CD8-positive, alpha-beta memory T cell (primary cell): ENCODE results near the gene LCLAT1. TPM values are rescaled to one million over a fixed set of nuclear protein-coding genes. Genes with fewer than 3 reads are reported as not detected.
"Not testable (repeated sequence)": the region's sequence is repeated elsewhere in the genome, so short reads cannot be mapped to it uniquely, and the experiment has no call there.

Experiments
- CTCF ChIA-PET: fragments of 350-600 bp; sonication (Branson Sonifier 250); formaldehyde crosslinking; loops from one replicate; lab custom pipeline; 2021; ENCODE audit warnings: antibody characterized with exemption; lab: Charles Lee
- POLR2A ChIA-PET: fragments of 350-600 bp; sonication (Branson Sonifier 250); formaldehyde crosslinking; loops from one replicate; lab custom pipeline; 2021; ENCODE audit warnings: antibody characterized with exemption; lab: Charles Lee
- DNase-seq, 5 donors: peaks; one replicate each; pipeline versions ENCODE4 v3.0.0 to v3.0.0-alpha.2; 2020 to 2022; ENCODE audit warnings: mixed read lengths in 1 of 5
- H3K27ac ChIP-seq: one replicate; pipeline ENCODE4 v1.7.0; 2013; ENCODE audit warnings: low read depth, mild to moderate bottlenecking, low read length, moderate library complexity
- H3K27me3 ChIP-seq: 2 replicates; pipeline ENCODE4 v1.7.0; 2013; ENCODE audit warnings: low read length, mild to moderate bottlenecking; ENCODE audit not compliant: insufficient read depth, poor library complexity, severe bottlenecking
- H3K36me3 ChIP-seq: 2 replicates; pipeline ENCODE4 v1.7.0; 2013; ENCODE audit warnings: mild to moderate bottlenecking, low read length, moderate library complexity; ENCODE audit not compliant: insufficient read depth
- H3K4me1 ChIP-seq: 2 replicates; pipeline ENCODE4 v1.7.0; 2013; ENCODE audit warnings: mild to moderate bottlenecking, low read length, moderate library complexity; ENCODE audit not compliant: insufficient read depth
- H3K4me3 ChIP-seq: 2 replicates; pipeline ENCODE4 v1.7.0; 2013; ENCODE audit warnings: mild to moderate bottlenecking, low read length
- H3K9me3 ChIP-seq: 2 replicates; pipeline ENCODE4 v1.7.0; 2013; ENCODE audit warnings: mild to moderate bottlenecking, low read length
- H3K27ac Mint-ChIP-seq, 8 donors: one replicate each; pipeline ENCODE4 v1.8.0; 2020 to 2021; ENCODE audit warnings: mixed read lengths in 8 of 8, mild to moderate bottlenecking in 6 of 8, inconsistent platforms in 3 of 8, moderate library complexity in 3 of 8
- H3K27me3 Mint-ChIP-seq, 2 donors: one replicate each; pipeline ENCODE4 v1.8.0; 2020 to 2021; ENCODE audit warnings: mixed read lengths in 2 of 2, mild to moderate bottlenecking in 1 of 2, moderate library complexity in 1 of 2
- H3K36me3 Mint-ChIP-seq, 3 donors: one replicate each; pipeline ENCODE4 v1.8.0; 2020 to 2021; ENCODE audit warnings: mixed read lengths in 3 of 3, inconsistent platforms in 1 of 3, mild to moderate bottlenecking in 1 of 3
- H3K4me1 Mint-ChIP-seq, 3 donors: one replicate each; pipeline ENCODE4 v1.8.0; 2020 to 2021; ENCODE audit warnings: mixed read lengths in 3 of 3, inconsistent platforms in 1 of 3, mild to moderate bottlenecking in 1 of 3
- H3K4me3 Mint-ChIP-seq, 7 donors: one replicate each; pipeline ENCODE4 v1.8.0; 2020 to 2021; ENCODE audit warnings: mixed read lengths in 7 of 7, mild to moderate bottlenecking in 6 of 7, moderate library complexity in 4 of 7, inconsistent platforms in 2 of 7
- H3K9me3 Mint-ChIP-seq, 5 donors: one replicate each; pipeline ENCODE4 v1.8.0; 2020 to 2022; ENCODE audit warnings: mixed read lengths in 5 of 5, mild to moderate bottlenecking in 3 of 5, moderate library complexity in 2 of 5, inconsistent platforms in 1 of 5
- polyA plus RNA-seq: library from polyadenylated mRNA; unstranded; fragments of 300-500 nt; fragmentation: Illumina TruSeq; gene quantifications from one replicate; pipeline ENCODE4 v1.2.3, GENCODE V29; 2021
- total RNA-seq, 2 experiments: library from RNA; stranded (reverse); gene quantifications; one replicate each; pipeline ENCODE4 v1.2.3, GENCODE V29; 2021

LCLAT1 gene
- total and polyA plus RNA-seq, 3 experiments from 2014 or later: 18.0 to 31.0 (median 29.9) TPM

DNA sequence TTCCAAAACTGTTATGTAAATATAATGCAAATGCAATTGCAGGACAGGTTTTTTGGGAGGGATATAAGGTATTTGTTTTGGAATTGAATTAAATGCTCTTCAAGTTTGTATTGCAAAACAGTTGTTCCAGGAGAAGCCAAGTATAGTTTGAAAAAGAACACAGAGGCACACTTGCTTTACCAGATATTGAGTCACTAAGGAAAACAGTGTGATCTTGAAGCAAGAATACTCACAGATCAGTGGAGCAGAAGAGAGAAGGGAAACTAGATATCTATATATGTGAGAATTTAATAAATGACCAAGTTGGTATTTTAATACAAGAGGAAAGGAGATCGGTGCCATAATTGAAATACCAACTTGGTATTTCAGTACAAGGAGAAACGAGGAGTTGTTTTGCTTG, 181.3 kb downstream of the LCLAT1 start:
- H3K36me3 Mint-ChIP-seq: peaks cover 0 to 10% (median 0%) of the 10 kb centered on the region in 3 donors
- no peaks in the 10 kb centered on the region for H3K9me3 Mint-ChIP-seq
- H3K9me3 ChIP-seq: no peaks in the 10 kb centered on the region
- H3K4me1 Mint-ChIP-seq: peaks cover 12 to 37% (median 20%) of the 10 kb centered on the region in 3 donors
- no peak for DNase-seq
- H3K27ac ChIP-seq: no peak overlapping the region
- peaks cover 14% of the 10 kb centered on the region for H3K4me1 ChIP-seq
- CTCF ChIA-PET: no interaction called here
- H3K27me3 Mint-ChIP-seq: no peaks in the 10 kb centered on the region
- no peak overlapping the region for H3K4me3 Mint-ChIP-seq
- no peak overlapping the region for H3K27ac Mint-ChIP-seq
- no peaks in the 10 kb centered on the region for H3K36me3 ChIP-seq
- no peaks in the 10 kb centered on the region for H3K27me3 ChIP-seq
- POLR2A ChIA-PET: no interaction called here
- no peak overlapping the region for H3K4me3 ChIP-seq

GRCh38 chr2:30629866-30630265, 182.8 kb downstream of the LCLAT1 start:
- no peak for DNase-seq
- ChIA-PET POLR2A (no interaction called here), CTCF (no interaction called here)
- no peak overlapping the region for H3K4me3 ChIP-seq
- H3K4me1 Mint-ChIP-seq: peaks cover 12 to 36% (median 20%) of the 10 kb centered on the region in 3 donors
- peaks cover 0 to 4% (median 0%) of the 10 kb centered on the region in 3 donors for H3K36me3 Mint-ChIP-seq
- H3K9me3 ChIP-seq: no peaks in the 10 kb centered on the region
- no peaks in the 10 kb centered on the region for H3K27me3 Mint-ChIP-seq
- H3K36me3 ChIP-seq: no peaks in the 10 kb centered on the region
- no peaks in the 10 kb centered on the region for H3K27me3 ChIP-seq
- peaks cover 14% of the 10 kb centered on the region for H3K4me1 ChIP-seq
- H3K27ac ChIP-seq: no peak overlapping the region
- H3K27ac Mint-ChIP-seq: peak overlapping the region in 1 of 8 donors; percentile 45
- H3K9me3 Mint-ChIP-seq: no peaks in the 10 kb centered on the region
- no peak overlapping the region for H3K4me3 Mint-ChIP-seq

DNA sequence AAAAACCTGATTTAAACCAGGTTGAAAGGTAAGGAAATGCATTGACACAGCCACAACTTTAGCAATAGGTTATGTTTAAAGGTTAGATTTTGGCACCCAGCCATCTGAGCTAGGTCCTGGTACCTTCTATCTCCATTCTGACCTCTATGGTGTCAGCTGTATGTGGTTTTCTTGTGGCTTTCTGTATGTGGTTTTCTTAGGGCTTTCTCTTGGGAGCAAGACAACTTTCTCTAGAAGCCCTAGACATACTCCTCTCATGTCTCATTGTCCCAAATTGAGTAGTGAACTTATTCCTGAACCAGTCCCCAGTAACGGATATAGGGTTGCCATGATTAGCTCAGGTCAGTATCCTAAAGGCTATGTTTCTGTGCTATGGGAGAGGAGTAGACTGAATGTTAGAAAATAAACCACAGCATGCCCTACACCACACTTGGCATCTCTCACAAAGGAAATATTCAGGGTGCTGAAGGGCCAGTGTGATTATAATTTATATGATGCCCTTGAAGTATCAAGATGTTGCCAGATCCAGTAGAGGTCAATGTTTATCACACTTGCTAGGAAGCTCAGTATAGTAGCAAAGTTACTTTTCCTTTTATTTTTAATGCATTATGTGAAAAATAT, 184.1 kb downstream of the LCLAT1 start:
- DNase-seq: peak in 2 of 5 donors; percentile 6 to 18

DNA sequence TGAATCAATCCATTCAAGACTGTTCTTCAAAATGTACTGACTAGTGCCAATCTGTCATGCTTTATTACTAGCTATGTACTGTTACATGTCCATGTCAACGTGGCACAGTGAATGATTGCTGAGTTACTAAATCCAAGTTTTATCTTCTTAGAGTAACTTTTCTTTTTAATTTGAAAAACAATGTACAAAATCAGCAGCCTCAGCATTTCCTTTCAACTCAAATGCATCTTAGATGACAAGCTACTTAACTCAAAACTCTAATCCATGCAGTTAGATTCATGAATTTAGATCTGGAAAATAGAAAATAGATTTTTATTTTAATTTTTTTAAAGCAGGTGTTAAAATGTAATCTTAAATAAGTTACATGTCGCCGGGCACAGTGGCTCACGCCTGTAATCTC, 186.0 kb downstream of the LCLAT1 start:
- ChIA-PET CTCF (no interaction called here), POLR2A (no interaction called here)
- Mint-ChIP-seq H3K27ac (no peak overlapping the region), H3K27me3 (no peaks in the 10 kb centered on the region), H3K4me1 (peaks cover 11 to 23% (median 20%) of the 10 kb centered on the region in 3 donors), H3K9me3 (no peaks in the 10 kb centered on the region), H3K4me3 (no peak overlapping the region), H3K36me3 (peaks cover 0 to 5% (median 0%) of the 10 kb centered on the region in 3 donors)
- Histone ChIP-seq H3K9me3 (no peaks in the 10 kb centered on the region), H3K27ac (no peak overlapping the region), H3K36me3 (no peaks in the 10 kb centered on the region), H3K4me3 (no peak overlapping the region), H3K27me3 (no peaks in the 10 kb centered on the region), H3K4me1 (peaks cover 14% of the 10 kb centered on the region)
- no peak for DNase-seq

More for the DNA sequence above, 184.1 kb downstream of the LCLAT1 start:
- H3K27ac ChIP-seq: no peak overlapping the region
- peaks cover 12 to 26% (median 20%) of the 10 kb centered on the region in 3 donors for H3K4me1 Mint-ChIP-seq
- peak overlapping the region in 5 of 8 donors; percentile 18 to 58 (median 42) for H3K27ac Mint-ChIP-seq
- no peaks in the 10 kb centered on the region for H3K27me3 Mint-ChIP-seq
- H3K9me3 ChIP-seq: no peaks in the 10 kb centered on the region
- POLR2A ChIA-PET: no interaction called here
- CTCF ChIA-PET: interaction anchor here (1.1 kb wide), 1 partner anchor 8 kb away, joined by 3 read pairs; no protein-coding TSS in a partner anchor
- H3K4me3 Mint-ChIP-seq: peak overlapping the region in 1 of 7 donors; percentile 15
- no peaks in the 10 kb centered on the region for H3K36me3 ChIP-seq
- peaks cover 14% of the 10 kb centered on the region for H3K4me1 ChIP-seq
- H3K9me3 Mint-ChIP-seq: no peaks in the 10 kb centered on the region
- peaks cover 0 to 6% (median 0%) of the 10 kb centered on the region in 3 donors for H3K36me3 Mint-ChIP-seq
- H3K27me3 ChIP-seq: no peaks in the 10 kb centered on the region
- no peak overlapping the region for H3K4me3 ChIP-seq

GRCh38 chr2:30636311-30636710, 189.3 kb downstream of the LCLAT1 start:
- Histone ChIP-seq H3K4me1 (peaks cover under 1% of the 10 kb centered on the region), H3K27me3 (no peaks in the 10 kb centered on the region), H3K27ac (no peak overlapping the region), H3K4me3 (no peak overlapping the region), H3K9me3 (no peaks in the 10 kb centered on the region), H3K36me3 (peaks cover 5% of the 10 kb centered on the region)
- Mint-ChIP-seq H3K27me3 (no peaks in the 10 kb centered on the region), H3K36me3 (peaks cover 4 to 22% (median 11%) of the 10 kb centered on the region in 3 donors), H3K4me3 (no peak overlapping the region), H3K9me3 (no peaks in the 10 kb centered on the region), H3K27ac (no peak overlapping the region), H3K4me1 (peaks cover under 1 to 3% (median 2%) of the 10 kb centered on the region in 3 donors)
- CTCF ChIA-PET: no interaction called here
- POLR2A ChIA-PET: no interaction called here
- DNase-seq: no peak

DNA sequence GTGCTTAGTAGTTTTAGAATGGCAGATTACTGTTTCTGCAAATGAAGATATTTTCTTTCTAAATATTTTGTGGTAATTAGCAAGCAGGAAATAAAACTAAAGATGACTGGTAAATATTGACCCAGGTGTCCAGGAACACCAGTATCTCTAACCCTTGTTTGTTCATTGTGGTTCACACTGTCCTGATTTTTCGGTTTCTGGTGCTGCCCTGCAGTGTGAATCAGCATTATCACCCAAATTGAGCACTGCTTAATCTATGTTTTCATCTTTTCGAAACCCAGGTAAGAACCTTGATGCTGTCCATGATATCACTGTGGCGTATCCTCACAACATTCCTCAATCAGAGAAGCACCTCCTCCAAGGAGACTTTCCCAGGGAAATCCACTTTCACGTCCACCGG, 192.8 kb downstream of the LCLAT1 start:
- H3K4me3 ChIP-seq: no peak overlapping the region
- peak overlapping the region in 1 of 8 donors; percentile 30 for H3K27ac Mint-ChIP-seq
- POLR2A ChIA-PET: no interaction called here
- no peaks in the 10 kb centered on the region for H3K9me3 Mint-ChIP-seq
- H3K36me3 ChIP-seq: peaks cover 5% of the 10 kb centered on the region
- no peaks in the 10 kb centered on the region for H3K4me1 ChIP-seq
- no peak overlapping the region for H3K4me3 Mint-ChIP-seq
- CTCF ChIA-PET: no interaction called here
- H3K27me3 ChIP-seq: no peaks in the 10 kb centered on the region
- H3K27me3 Mint-ChIP-seq: no peaks in the 10 kb centered on the region
- no peak for DNase-seq
- no peaks in the 10 kb centered on the region for H3K4me1 Mint-ChIP-seq
- H3K27ac ChIP-seq: no peak overlapping the region
- no peaks in the 10 kb centered on the region for H3K9me3 ChIP-seq
- H3K36me3 Mint-ChIP-seq: peaks cover 4 to 26% (median 10%) of the 10 kb centered on the region in 3 donors

DNA sequence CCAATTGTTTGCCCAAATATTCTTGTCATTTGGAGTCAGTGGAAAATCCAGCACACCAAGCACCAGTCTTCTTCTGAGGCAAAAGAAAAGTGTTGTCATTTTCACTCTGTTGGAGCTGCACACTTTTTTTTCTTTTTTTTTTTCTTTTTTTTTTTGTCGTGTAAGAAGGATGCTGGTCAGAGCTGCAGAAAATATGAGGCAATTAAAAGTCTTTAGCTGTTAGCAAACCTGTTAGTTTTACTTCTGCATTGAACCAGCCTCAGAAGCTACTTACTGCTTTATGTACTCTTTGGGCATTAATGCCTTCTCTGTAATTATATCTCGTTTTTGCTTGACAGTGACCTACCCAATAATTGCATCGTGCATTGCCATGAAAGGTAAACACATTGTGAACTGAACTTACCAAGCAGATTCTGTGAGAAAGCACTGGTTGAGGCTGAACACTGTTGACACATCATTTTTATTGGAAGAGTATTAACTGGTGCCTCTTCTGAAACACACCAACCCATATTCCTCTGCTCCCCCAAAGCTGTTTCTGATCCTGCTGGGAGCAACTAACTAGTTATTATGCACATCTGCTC, 194.8 kb downstream of the LCLAT1 start:
- POLR2A ChIA-PET: no interaction called here

DNA sequence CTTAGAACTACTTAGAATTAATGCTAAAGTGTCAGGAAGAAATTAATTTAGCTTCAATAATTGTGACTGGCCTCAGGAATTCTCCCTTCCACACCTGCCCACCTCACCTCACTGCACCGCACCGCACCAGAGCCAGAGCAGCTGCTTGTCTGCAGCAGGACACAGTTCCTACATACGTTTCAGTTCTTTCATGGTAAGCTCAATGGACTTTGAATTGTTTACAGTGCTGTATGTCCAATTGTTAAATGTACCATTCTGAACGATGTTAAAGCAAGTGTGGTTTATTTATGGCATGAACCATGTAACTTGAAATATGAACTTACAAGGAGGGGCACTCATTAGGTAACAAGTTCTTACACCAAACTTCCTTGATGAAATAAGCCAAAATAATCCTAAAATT, 196.0 kb downstream of the LCLAT1 start:
- H3K4me3 ChIP-seq, H3K4me3 Mint-ChIP-seq, DNase-seq, H3K27me3 Mint-ChIP-seq, H3K36me3 ChIP-seq, H3K4me1 Mint-ChIP-seq, H3K27ac Mint-ChIP-seq, H3K27me3 ChIP-seq, CTCF ChIA-PET, H3K27ac ChIP-seq, H3K4me1 ChIP-seq, H3K9me3 Mint-ChIP-seq, POLR2A ChIA-PET, H3K9me3 ChIP-seq: not testable (repeated sequence)
- peaks cover 4 to 26% (median 8%) of the 10 kb centered on the region in 3 donors for H3K36me3 Mint-ChIP-seq

More for the DNA sequence above, 194.8 kb downstream of the LCLAT1 start:
- Histone ChIP-seq H3K27me3 (no peaks in the 10 kb centered on the region), H3K27ac (no peak overlapping the region), H3K4me1 (no peaks in the 10 kb centered on the region), H3K4me3 (no peak overlapping the region), H3K9me3 (no peaks in the 10 kb centered on the region), H3K36me3 (peaks cover 5% of the 10 kb centered on the region)
- H3K36me3 Mint-ChIP-seq: peaks cover 4 to 26% (median 8%) of the 10 kb centered on the region in 3 donors
- no peak overlapping the region for H3K4me3 Mint-ChIP-seq
- no peaks in the 10 kb centered on the region for H3K4me1 Mint-ChIP-seq
- H3K9me3 Mint-ChIP-seq: no peaks in the 10 kb centered on the region
- no peak for DNase-seq
- CTCF ChIA-PET: interaction anchor here (1.2 kb wide), 1 partner anchor 70 kb away, joined by 3 read pairs; no protein-coding TSS in a partner anchor
- no peaks in the 10 kb centered on the region for H3K27me3 Mint-ChIP-seq
- H3K27ac Mint-ChIP-seq: peak overlapping the region in 1 of 8 donors; percentile 39
